IgD-negative memory B cell (primary cell): ENCODE measurements around the gene SOX8. TPM values are rescaled to one million over a fixed set of nuclear protein-coding genes. Genes with fewer than 3 reads are reported as not detected.
A peak's percentile ranks its signal among the peaks of the same experiment; 100 is the strongest.

Experiments used
- H3K27ac Mint-ChIP-seq, 3 donors: one replicate each; pipeline ENCODE4 v1.8.0; 2020 to 2022; ENCODE audit warnings: mild to moderate bottlenecking in 3 of 3, mixed read lengths in 3 of 3, moderate library complexity in 1 of 3
- H3K27me3 Mint-ChIP-seq: one replicate; pipeline ENCODE4 v1.8.0; 2021; ENCODE audit warnings: mixed read lengths
- H3K36me3 Mint-ChIP-seq: one replicate; pipeline ENCODE4 v1.8.0; 2020; ENCODE audit warnings: mild to moderate bottlenecking, mixed read lengths
- H3K4me1 Mint-ChIP-seq, 3 donors: one replicate each; pipeline ENCODE4 v1.8.0; 2020 to 2022; ENCODE audit warnings: mixed read lengths in 3 of 3, mild to moderate bottlenecking in 1 of 3
- H3K4me3 Mint-ChIP-seq, 4 donors: one replicate each; pipeline ENCODE4 v1.8.0; 2020 to 2022; ENCODE audit warnings: mild to moderate bottlenecking in 4 of 4, mixed read lengths in 4 of 4, moderate library complexity in 3 of 4
- H3K9me3 Mint-ChIP-seq, 3 donors: one replicate each; pipeline ENCODE4 v1.8.0; 2020 to 2021; ENCODE audit warnings: mixed read lengths in 3 of 3, mild to moderate bottlenecking in 1 of 3
- polyA plus RNA-seq: library from polyadenylated mRNA; unstranded; fragments of 300-500 nt; fragmentation: Illumina TruSeq; gene quantifications from one replicate; pipeline ENCODE4 v1.2.3, GENCODE V29; 2021

The SOX8 gene
- polyA plus RNA-seq, 1 donor from 2014 or later: 0.48 TPM

DNA sequence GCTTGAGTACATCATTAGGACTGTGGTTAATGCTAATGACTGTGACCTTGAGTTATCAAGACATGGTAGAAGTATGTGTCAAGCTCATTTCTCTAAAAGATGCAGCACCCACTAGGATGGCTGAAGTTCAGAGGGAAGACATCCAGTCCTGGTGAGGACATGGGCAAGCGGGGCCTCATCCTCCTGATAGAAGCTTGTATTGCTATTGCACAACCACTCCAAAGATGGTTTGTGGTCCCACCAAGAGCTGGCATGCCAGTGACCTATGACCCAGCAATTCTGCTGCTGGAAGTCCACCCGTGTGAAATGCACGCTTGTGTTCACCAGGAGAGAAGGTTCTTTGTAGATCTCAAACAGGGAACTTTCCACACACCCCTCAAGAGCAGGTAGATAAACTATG, 14.2 kb downstream of the SOX8 start:
- no peak overlapping the region for H3K27ac Mint-ChIP-seq
- no peak overlapping the region for H3K4me3 Mint-ChIP-seq
- peaks cover 0 to 2% (median 1%) of the 10 kb centered on the region in 3 donors for H3K4me1 Mint-ChIP-seq
- H3K9me3 Mint-ChIP-seq: peaks cover 0 to 2% (median 0%) of the 10 kb centered on the region in 3 donors
- peaks cover 36% of the 10 kb centered on the region for H3K27me3 Mint-ChIP-seq
- H3K36me3 Mint-ChIP-seq: peaks cover 3% of the 10 kb centered on the region

DNA sequence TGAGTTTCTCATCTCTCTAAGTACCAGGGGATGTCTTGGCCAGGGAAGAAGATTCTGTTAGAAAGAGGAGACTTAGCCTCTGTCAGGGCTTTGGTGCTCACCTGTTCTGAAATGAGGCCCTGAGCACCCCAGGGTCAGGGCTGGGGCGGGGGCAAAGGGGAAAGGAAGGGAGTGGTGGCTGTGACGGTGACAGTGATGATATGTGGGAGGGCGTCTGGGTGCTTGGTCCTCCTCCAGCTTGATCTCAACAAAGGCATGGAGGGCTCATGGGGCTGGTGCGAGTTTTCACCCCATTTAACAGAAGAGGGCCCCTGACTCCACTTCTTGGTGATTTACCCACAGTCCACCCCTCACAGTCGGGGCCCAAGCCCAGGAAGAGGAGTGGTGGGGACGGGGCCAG, 15.1 kb downstream of the SOX8 start:
- H3K27me3 Mint-ChIP-seq: peaks cover 41% of the 10 kb centered on the region
- peak overlapping the region in 2 of 4 donors; percentile 58 to 65 for H3K4me3 Mint-ChIP-seq
- H3K9me3 Mint-ChIP-seq: peaks cover 0 to 2% (median 0%) of the 10 kb centered on the region in 3 donors
- H3K27ac Mint-ChIP-seq: no peak overlapping the region
- peaks cover 0 to 3% (median 2%) of the 10 kb centered on the region in 3 donors for H3K4me1 Mint-ChIP-seq
- H3K36me3 Mint-ChIP-seq: peaks cover 3% of the 10 kb centered on the region

DNA sequence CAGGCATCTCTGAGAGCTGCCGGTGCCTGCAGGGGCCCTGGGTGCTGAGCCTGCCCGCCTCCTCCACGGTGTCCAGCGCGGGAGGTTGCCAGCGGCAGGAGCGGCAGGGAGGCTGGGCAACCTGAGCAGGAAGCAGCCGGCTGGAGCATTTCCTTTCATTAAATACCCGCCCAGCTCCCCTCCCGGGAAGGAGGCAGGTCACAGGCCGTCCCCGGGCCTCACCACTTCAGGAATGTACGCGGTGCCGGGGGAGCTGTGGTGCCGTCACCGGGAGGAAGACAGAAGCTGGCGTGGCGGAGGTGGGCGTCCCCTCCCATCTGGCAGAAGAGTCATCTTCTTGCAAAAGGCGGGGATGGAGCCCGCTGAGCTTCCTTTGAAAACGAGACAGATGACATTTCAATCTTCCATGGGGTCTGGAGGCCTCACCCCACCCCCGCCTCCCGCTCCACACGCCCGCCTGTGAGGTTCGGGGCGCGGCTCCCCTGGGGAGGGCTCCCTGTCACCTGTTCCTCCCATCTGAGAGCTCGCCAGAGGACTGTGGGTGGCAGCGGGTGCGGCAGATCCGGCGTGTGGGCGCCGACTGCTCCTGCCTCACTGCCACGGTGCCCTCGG, 16.0 kb downstream of the SOX8 start:
- H3K9me3 Mint-ChIP-seq: peaks cover 0 to 2% (median 0%) of the 10 kb centered on the region in 3 donors
- peaks cover 0 to 3% (median 2%) of the 10 kb centered on the region in 3 donors for H3K4me1 Mint-ChIP-seq
- peaks cover 47% of the 10 kb centered on the region for H3K27me3 Mint-ChIP-seq
- H3K4me3 Mint-ChIP-seq: peak overlapping the region in 3 of 4 donors; percentile 25 to 52 (median 47)
- H3K27ac Mint-ChIP-seq: no peak overlapping the region
- H3K36me3 Mint-ChIP-seq: peaks cover 3% of the 10 kb centered on the region

DNA sequence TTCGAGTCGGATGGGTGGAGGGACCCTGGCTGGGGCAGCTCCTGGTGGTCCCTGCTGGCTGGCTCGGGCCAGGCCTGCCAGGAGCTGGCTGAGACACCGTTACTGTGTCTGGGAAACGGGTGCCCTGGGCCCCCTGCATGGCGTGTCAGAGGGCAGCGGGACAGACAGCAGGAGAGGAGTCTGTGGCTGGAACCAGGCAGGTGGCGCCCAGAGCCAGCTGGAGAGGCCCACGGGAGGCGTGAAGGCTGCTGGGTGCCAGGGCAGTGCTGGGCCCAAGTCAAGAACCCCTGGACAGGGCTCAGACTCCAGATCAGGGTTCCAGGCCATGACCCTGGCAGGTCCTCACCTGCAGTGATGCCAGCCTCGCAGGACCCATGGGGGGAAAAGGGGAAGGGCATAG, 16.6 kb downstream of the SOX8 start:
- no peak overlapping the region for H3K4me3 Mint-ChIP-seq
- H3K36me3 Mint-ChIP-seq: peaks cover 3% of the 10 kb centered on the region
- H3K9me3 Mint-ChIP-seq: peaks cover 0 to 2% (median 0%) of the 10 kb centered on the region in 3 donors
- no peak overlapping the region for H3K27ac Mint-ChIP-seq
- peaks cover 49% of the 10 kb centered on the region for H3K27me3 Mint-ChIP-seq
- peaks cover 0 to 3% (median 2%) of the 10 kb centered on the region in 3 donors for H3K4me1 Mint-ChIP-seq

DNA sequence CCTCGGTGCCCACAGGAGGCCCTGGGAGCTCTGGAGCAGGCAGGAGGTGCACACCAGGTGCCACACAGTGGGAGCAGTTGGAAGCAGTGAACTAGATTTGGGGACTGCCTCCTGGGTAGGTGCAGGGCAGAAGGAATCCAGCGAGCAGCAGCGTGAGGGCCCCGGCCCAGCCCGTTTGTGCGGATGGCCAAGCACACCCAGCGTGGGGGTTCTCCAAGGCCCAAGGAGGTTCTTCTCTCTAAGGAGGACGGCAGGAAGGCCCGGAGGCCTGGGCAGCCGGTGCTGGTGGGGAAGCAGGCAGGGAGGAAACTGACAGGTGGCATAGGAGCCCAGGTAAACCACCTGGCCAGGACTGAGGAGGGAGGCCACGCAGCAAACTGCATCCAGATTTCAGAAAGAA, 17.0 kb downstream of the SOX8 start:
- peak overlapping the region in 1 of 4 donors; percentile 17 for H3K4me3 Mint-ChIP-seq
- peaks cover 3% of the 10 kb centered on the region for H3K36me3 Mint-ChIP-seq
- no peak overlapping the region for H3K27ac Mint-ChIP-seq
- peaks cover 0 to 3% (median 2%) of the 10 kb centered on the region in 3 donors for H3K4me1 Mint-ChIP-seq
- H3K27me3 Mint-ChIP-seq: peaks cover 49% of the 10 kb centered on the region
- H3K9me3 Mint-ChIP-seq: peaks cover 0 to 2% (median 0%) of the 10 kb centered on the region in 3 donors

DNA sequence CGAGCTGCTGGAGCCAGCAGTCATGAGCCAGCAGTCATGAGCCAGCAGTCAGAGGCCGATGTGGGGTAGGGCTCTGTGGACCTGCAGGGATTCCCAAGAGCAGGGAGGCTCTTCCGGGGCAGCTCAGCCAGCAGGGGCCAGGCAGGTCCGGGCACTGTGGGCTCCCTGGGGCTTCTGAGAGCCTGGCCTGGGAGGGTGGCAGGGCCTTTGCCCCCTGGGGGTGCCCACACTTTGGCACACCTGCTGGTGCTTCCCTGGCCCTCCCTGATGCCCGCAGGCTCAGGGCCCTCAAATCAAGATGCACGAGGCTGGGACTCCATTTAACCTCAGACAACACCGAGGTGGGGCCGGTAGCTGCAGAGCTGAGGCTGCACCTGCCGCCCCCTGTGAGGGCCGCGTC, 18.1 kb downstream of the SOX8 start:
- Mint-ChIP-seq H3K27ac (no peak overlapping the region), H3K9me3 (peaks cover 0 to 2% (median 0%) of the 10 kb centered on the region in 3 donors), H3K27me3 (peaks cover 49% of the 10 kb centered on the region), H3K4me1 (peaks cover 0 to 6% (median 5%) of the 10 kb centered on the region in 3 donors), H3K36me3 (peaks cover 3% of the 10 kb centered on the region), H3K4me3 (no peak overlapping the region)

DNA sequence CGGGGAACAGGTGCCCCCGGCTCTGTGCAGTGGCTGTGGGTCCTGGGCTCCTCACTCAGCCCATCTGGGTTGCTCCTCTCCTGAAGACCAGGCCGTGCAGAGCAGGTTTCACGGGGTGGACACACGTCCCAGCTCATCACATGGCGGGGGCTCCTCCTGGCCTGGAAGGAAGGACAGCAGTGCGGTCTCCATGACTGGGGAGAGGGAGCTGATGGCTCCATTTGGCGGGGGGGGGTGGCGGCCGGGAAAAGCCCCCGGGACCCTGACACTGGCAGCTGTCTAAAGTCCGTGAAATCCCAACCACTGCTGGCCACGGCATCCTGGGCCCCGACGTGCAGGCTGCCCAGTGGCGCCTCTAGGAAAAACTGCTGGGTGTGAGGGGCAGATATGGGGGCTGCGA, 19.0 kb downstream of the SOX8 start:
- H3K9me3 Mint-ChIP-seq: no peaks in the 10 kb centered on the region
- H3K27ac Mint-ChIP-seq: no peak overlapping the region
- H3K4me1 Mint-ChIP-seq: peaks cover 0 to 6% (median 5%) of the 10 kb centered on the region in 3 donors
- no peak overlapping the region for H3K4me3 Mint-ChIP-seq
- peaks cover 40% of the 10 kb centered on the region for H3K27me3 Mint-ChIP-seq
- peaks cover 3% of the 10 kb centered on the region for H3K36me3 Mint-ChIP-seq

DNA sequence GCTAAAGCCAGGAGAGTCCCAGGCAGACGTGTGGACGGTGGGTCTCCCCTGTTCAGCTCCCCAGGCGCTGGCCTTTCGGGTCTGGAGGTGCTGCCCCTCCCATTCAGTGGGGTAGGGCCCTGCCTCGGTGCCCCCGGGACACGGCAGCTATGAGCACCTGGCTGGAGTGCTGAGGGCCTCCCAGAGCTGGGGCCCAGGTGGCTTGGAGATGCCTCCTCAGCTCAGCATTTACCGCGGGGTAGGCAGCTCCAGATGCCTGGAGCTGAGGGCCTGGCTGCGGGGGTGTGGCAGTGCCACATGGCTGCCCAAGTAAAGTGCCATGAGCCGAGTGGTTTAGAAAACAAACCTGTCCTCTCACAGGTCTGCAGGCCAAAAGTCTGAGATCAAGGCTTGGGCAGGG, 19.5 kb downstream of the SOX8 start:
- Mint-ChIP-seq H3K9me3 (no peaks in the 10 kb centered on the region), H3K36me3 (peaks cover 3% of the 10 kb centered on the region), H3K27me3 (peaks cover 37% of the 10 kb centered on the region), H3K27ac (no peak overlapping the region), H3K4me3 (no peak overlapping the region), H3K4me1 (peaks cover 0 to 5% (median 5%) of the 10 kb centered on the region in 3 donors)

DNA sequence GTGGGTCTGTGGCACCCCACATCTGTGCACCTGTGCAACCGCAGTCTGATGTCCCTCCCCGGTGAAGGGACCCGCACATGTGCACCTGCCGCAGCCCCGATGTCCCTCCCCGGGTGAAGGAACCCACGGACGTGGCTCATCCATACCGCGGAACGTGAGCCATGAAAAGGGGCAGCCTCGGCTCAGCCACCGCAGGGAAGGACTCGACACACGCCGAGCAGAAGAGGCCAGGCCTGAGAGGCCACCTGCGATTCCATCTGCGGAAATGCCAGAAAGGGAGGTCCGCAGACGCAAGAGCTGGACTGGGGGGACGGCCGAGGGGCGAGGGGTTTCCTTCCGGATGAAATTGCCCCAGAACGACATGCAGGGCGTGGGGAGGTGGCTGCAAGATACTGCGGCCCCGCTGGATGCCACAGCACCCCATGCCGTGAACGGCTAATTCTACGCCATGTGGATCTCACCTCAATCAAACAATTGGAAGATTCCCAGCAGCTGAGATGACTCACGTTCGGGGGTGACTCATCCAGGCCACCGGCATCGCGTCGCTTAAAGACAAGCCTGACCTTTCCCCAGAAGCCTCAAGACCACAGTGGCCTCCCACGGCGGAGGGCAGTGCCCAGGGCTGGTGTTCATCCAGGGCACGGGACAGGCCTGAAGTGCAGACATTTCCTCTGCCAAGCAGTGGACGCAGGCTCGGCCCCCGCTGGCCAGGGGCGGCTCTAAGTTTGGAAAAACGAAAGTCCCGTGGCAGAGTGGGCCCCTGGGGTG, 21.0 kb downstream of the SOX8 start:
- Mint-ChIP-seq H3K4me3 (no peak overlapping the region), H3K27me3 (peaks cover 30% of the 10 kb centered on the region), H3K4me1 (peaks cover 0 to 4% (median 3%) of the 10 kb centered on the region in 3 donors), H3K36me3 (no peaks in the 10 kb centered on the region), H3K27ac (no peak overlapping the region), H3K9me3 (no peaks in the 10 kb centered on the region)

DNA sequence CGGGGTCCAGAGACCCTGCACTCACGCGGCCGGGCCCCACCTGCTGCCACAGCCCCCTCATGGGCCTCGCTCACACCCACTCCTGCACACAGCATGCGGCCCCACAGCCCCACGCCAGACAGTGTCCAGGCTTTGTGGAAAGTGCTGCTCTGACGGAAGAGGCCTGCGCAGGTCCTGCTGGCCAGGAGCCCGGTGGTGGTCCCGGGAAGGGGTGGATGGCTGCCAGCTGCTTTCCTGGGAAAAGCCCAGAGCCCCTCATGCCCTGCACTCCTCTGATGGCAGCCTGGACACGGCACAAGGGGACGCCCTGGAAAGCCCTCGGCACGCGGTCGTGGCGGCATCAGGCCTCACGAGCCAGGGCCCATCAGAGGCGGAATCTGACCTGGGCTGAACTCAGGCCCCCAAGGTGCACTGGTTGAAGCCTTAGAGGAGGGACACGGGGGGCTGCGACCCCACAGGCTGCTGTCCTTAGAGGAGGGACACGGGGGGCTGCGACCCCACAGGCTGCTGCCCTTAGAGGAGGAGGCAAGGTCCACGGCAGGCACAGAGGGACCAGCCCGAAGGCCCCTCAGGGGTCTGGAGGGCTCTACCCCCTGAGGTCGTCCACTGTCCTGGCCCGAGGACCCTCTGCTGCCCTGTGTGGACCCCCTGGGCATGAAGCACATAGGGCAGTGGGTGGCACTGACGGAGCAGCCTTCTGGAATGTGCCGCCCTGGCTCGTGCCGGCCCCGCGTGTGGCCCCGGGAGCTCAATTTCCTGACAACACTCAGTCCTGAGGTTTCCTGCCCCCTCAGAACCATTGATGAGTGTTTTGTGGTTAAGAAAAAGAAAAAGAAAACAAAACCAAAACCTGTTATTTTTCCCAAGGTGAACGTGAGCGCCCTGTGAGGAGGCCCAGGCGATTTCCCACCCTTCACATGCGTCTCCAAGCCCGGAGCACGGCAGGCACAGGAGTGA, 22.1 kb downstream of the SOX8 start:
- H3K4me3 Mint-ChIP-seq: no peak overlapping the region
- no peaks in the 10 kb centered on the region for H3K36me3 Mint-ChIP-seq
- H3K9me3 Mint-ChIP-seq: no peaks in the 10 kb centered on the region
- H3K27ac Mint-ChIP-seq: no peak overlapping the region
- peaks cover 33% of the 10 kb centered on the region for H3K27me3 Mint-ChIP-seq
- peaks cover 0 to 4% (median 3%) of the 10 kb centered on the region in 3 donors for H3K4me1 Mint-ChIP-seq

DNA sequence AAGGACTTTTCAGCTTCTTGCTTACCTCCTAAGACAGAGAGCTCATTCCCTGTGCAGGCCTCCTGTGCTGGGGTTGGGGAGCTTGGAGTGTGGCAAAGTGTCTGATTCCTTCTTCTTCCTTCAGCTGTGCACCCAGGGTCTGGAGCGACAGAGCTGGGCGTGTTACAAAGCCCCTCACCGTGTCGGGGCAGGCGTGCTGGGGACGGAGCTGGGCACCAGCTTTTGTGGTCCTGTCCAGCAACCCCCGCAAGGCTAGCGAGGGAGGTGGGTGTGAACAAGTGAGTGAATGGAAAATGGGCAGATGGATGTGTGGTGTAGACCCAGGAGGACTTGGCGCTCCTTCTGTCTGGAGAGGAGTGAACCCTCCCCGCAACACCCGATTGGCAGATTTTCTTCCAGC, 23.7 kb downstream of the SOX8 start:
- Mint-ChIP-seq H3K9me3 (no peaks in the 10 kb centered on the region), H3K27me3 (peaks cover 29% of the 10 kb centered on the region), H3K36me3 (no peaks in the 10 kb centered on the region), H3K27ac (no peak overlapping the region), H3K4me1 (peaks cover 0 to 4% (median 4%) of the 10 kb centered on the region in 3 donors), H3K4me3 (no peak overlapping the region)

DNA sequence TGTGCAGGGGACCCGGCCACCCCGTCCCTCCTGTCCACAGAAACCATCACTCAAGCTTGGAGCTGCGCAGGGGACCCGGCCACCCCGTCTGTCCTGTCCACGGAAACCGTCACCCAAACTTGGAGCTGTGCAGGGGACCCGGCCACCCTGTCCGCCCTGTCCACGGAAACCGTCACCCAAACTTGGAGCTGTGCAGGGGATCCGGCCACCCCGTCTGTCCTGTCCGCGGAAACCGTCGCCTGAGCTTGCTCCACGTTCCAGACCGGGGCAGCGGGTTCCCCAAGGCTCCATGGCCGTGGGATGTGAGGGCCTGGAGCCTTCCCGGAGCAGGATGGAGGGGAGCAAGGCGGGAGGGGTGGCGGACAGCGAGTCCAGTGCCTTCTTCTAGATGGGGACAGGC, 25.2 kb downstream of the SOX8 start:
- peaks cover 22% of the 10 kb centered on the region for H3K27me3 Mint-ChIP-seq
- H3K4me3 Mint-ChIP-seq: peak overlapping the region in 1 of 4 donors; percentile 33
- peaks cover 0 to 4% (median 3%) of the 10 kb centered on the region in 3 donors for H3K4me1 Mint-ChIP-seq
- H3K27ac Mint-ChIP-seq: no peak overlapping the region
- H3K9me3 Mint-ChIP-seq: no peaks in the 10 kb centered on the region
- H3K36me3 Mint-ChIP-seq: no peaks in the 10 kb centered on the region

DNA sequence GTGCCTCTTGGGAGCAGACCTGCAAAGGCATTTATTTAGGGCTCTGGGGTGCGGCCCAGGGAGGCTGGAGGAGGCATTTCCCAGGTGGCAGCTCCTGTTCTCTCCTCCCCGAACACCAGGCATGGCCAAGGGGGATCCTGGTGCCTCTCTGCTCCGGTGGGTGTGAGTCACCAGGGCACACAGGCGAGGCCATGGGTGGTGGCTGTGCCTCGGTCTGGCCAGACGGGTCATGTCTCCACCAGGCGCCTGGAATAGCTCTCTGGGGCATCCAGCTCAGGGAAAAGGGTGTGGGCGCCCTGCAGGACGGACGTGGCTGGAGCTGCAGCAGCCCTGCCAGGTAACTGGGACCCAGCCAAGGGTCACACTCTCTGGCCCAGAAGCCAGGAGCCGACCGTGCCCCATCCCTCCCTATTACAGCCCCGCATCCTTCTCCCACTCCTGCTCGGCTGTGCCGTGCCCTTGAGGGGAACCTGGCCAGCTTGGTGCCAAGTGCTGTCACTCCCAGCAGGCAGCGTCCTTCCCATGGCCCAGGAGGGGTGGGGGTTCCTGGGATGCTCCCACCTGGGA, 25.8 kb downstream of the SOX8 start:
- Mint-ChIP-seq H3K27me3 (peaks cover 20% of the 10 kb centered on the region), H3K36me3 (no peaks in the 10 kb centered on the region), H3K9me3 (no peaks in the 10 kb centered on the region), H3K4me3 (no peak overlapping the region), H3K4me1 (peaks cover 0 to 4% (median 3%) of the 10 kb centered on the region in 3 donors), H3K27ac (no peak overlapping the region)

DNA sequence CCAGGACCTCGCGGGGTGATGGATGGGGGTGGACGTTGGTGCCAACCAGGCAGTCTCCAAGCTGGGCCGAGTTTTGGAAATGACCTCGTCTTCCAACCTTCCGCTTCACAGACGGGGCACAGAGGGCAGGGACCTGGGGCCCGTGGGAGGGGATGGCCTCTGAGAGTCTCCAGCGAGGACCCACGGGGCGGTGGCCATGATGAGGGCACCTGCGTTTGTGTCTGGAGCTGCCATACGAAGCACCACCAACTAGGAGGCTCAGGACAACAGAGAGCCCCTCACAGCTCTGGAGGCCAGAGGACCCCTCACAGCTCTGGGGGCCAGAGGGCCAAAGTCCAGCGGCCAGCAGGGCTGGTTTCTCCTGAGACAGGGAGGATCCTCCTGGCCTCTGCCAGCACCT, 26.5 kb downstream of the SOX8 start:
- H3K36me3 Mint-ChIP-seq: no peaks in the 10 kb centered on the region
- H3K9me3 Mint-ChIP-seq: no peaks in the 10 kb centered on the region
- peaks cover 0 to 4% (median 3%) of the 10 kb centered on the region in 3 donors for H3K4me1 Mint-ChIP-seq
- no peak overlapping the region for H3K4me3 Mint-ChIP-seq
- no peak overlapping the region for H3K27ac Mint-ChIP-seq
- H3K27me3 Mint-ChIP-seq: peaks cover 15% of the 10 kb centered on the region
